GM23338 (cell line): Measurements from ENCODE around the gene DNAJC17. TPM values are rescaled to one million over a fixed set of nuclear protein-coding genes. Genes with fewer than 3 reads are reported as not detected.

Source experiments
- ATAC-seq: fragments of 200-7000 bp; cut with Tn5 transposase; 3 replicates; pipeline ENCODE4 v1.9.1; 2020
- DNase-seq: peaks from one replicate; pipeline ENCODE4 v3.0.0-alpha.2; 2015; ENCODE audit warnings: low spot score
- H2AFZ ChIP-seq: fragments of 200-600 bp; sonication (generic); 2 replicates; pipeline ENCODE4 v1.8.0; 2016; ENCODE audit warnings: antibody characterized with exemption, mild to moderate bottlenecking, moderate library complexity
- H3F3A ChIP-seq: fragments of 200-600 bp; sonication (generic); replicated peaks from 2 replicates; pipeline ENCODE4 v1.8.0; 2017; ENCODE audit warnings: antibody characterized with exemption, mixed run types, low read depth
- H3K27ac ChIP-seq: fragments of 200-600 bp; sonication (generic); 2 replicates; pipeline ENCODE4 v1.6.1; 2016; ENCODE audit warnings: low read depth
- H3K27me3 ChIP-seq: fragments of 200-600 bp; sonication (generic); 2 replicates; pipeline ENCODE4 v1.8.0; 2016; ENCODE audit warnings: mild to moderate bottlenecking, mixed run types, moderate library complexity; ENCODE audit not compliant: insufficient read depth
- H3K36me3 ChIP-seq: fragments of 200-600 bp; sonication (generic); 2 replicates; pipeline ENCODE4 v1.8.0; 2016; ENCODE audit warnings: mild to moderate bottlenecking; ENCODE audit not compliant: insufficient read depth
- H3K4me1 ChIP-seq: fragments of 200-600 bp; sonication (generic); 2 replicates; pipeline ENCODE4 v1.8.0; 2016; ENCODE audit warnings: mild to moderate bottlenecking, moderate library complexity; ENCODE audit not compliant: insufficient read depth
- H3K4me2 ChIP-seq: fragments of 200-600 bp; sonication (generic); 2 replicates; pipeline ENCODE4 v1.7.1; 2017; ENCODE audit warnings: mixed run types
- H3K4me3 ChIP-seq: fragments of 200-600 bp; sonication (generic); 2 replicates; pipeline ENCODE4 v1.6.1; 2016; ENCODE audit warnings: mixed run types
- H3K79me2 ChIP-seq: fragments of 200-600 bp; sonication (generic); replicated peaks from 2 replicates; pipeline ENCODE4 v1.8.0; 2017; ENCODE audit warnings: mild to moderate bottlenecking; ENCODE audit not compliant: insufficient read depth
- H3K9me2 ChIP-seq: fragments of 200-600 bp; sonication (generic); 2 replicates; pipeline ENCODE4 v1.8.0; 2017; ENCODE audit not compliant: insufficient read depth
- H4K20me1 ChIP-seq: fragments of 200-600 bp; sonication (generic); replicated peaks from 2 replicates; pipeline ENCODE4 v1.8.0; 2017; ENCODE audit warnings: mild to moderate bottlenecking; ENCODE audit not compliant: insufficient read depth
- H3K27ac Mint-ChIP-seq: 2 replicates; pipeline ENCODE4 v1.8.0; 2020; ENCODE audit warnings: inconsistent platforms, mild to moderate bottlenecking, moderate library complexity, mixed read lengths
- H3K27me3 Mint-ChIP-seq: 3 replicates; pipeline ENCODE4 v1.8.0; 2022; ENCODE audit warnings: low read depth, mild to moderate bottlenecking, moderate library complexity, mixed read lengths, inconsistent platforms; ENCODE audit not compliant: insufficient read depth, poor library complexity
- H3K36me3 Mint-ChIP-seq: 3 replicates; pipeline ENCODE4 v1.8.0; 2021; ENCODE audit warnings: low read depth, mild to moderate bottlenecking, inconsistent platforms, moderate library complexity, mixed read lengths
- H3K4me1 Mint-ChIP-seq: 3 replicates; pipeline ENCODE4 v1.8.0; 2020; ENCODE audit warnings: mild to moderate bottlenecking, inconsistent platforms, mixed read lengths
- H3K4me3 Mint-ChIP-seq: 3 replicates; pipeline ENCODE4 v1.8.0; 2021; ENCODE audit warnings: moderate library complexity, mild to moderate bottlenecking, inconsistent platforms, mixed read lengths
- H3K9me3 Mint-ChIP-seq: 3 replicates; pipeline ENCODE4 v1.8.0; 2020; ENCODE audit warnings: moderate library complexity, mild to moderate bottlenecking, inconsistent platforms, mixed read lengths
- CREB1 ChIP-seq: fragments of 250-450 bp; sonication (Bioruptor Pico); IDR thresholded peaks from 2 replicates; pipeline ENCODE4 v1.5.0; 2020; ENCODE audit warnings: low read depth, mild to moderate bottlenecking, moderate library complexity
- EZH2 ChIP-seq: fragments of 200-600 bp; sonication (generic); IDR thresholded peaks from one replicate; pipeline ENCODE4 v1.8.0; 2017; ENCODE audit warnings: antibody characterized with exemption, mild to moderate bottlenecking, low read depth; ENCODE audit not compliant: unreplicated experiment
- EZH2phosphoT487 ChIP-seq: fragments of 200-600 bp; sonication (generic); IDR thresholded peaks from one replicate; pipeline ENCODE4 v1.8.1; 2018; ENCODE audit warnings: antibody characterized with exemption; ENCODE audit not compliant: unreplicated experiment
- JUNB ChIP-seq: IDR thresholded peaks from one replicate; pipeline ENCODE4 v1.6.1; 2016; ENCODE audit warnings: antibody characterized with exemption; ENCODE audit not compliant: unreplicated experiment
- NANOG ChIP-seq: IDR thresholded peaks from 2 replicates; pipeline ENCODE4 v1.6.1; 2016; ENCODE audit warnings: antibody characterized with exemption, borderline replicate concordance
- POLR2AphosphoS5 ChIP-seq: IDR thresholded peaks from 2 replicates; pipeline ENCODE4 v1.6.1; 2016; ENCODE audit warnings: antibody characterized with exemption, low read depth
- REST ChIP-seq: IDR thresholded peaks from one replicate; pipeline ENCODE4 v1.6.1; 2018; ENCODE audit warnings: antibody characterized with exemption; ENCODE audit not compliant: unreplicated experiment
- STAT1 ChIP-seq: IDR thresholded peaks from one replicate; pipeline ENCODE4 v1.6.1; 2016; ENCODE audit warnings: antibody characterized with exemption; ENCODE audit not compliant: unreplicated experiment
- ZNF114 ChIP-seq: fragments of 250-450 bp; sonication (Bioruptor Pico); IDR thresholded peaks from 2 replicates; pipeline ENCODE4 v1.5.0; 2020; ENCODE audit warnings: mild to moderate bottlenecking, moderate library complexity
- ZNF331 ChIP-seq: fragments of 250-450 bp; sonication (Bioruptor Pico); IDR thresholded peaks from 2 replicates; pipeline ENCODE4 v1.5.0; 2020; ENCODE audit warnings: low read depth, mild to moderate bottlenecking, moderate library complexity
- ZNF462 ChIP-seq: fragments of 250-450 bp; sonication (Bioruptor Pico); IDR thresholded peaks from 2 replicates; pipeline ENCODE4 v1.5.0; 2020; ENCODE audit warnings: mild to moderate bottlenecking, moderate library complexity
- polyA plus RNA-seq: library from polyadenylated mRNA; unstranded; fragments of >200 nt; fragmentation: Nextera tagmentation; extraction: Ambion mirVana; gene quantifications from 2 replicates; pipeline ENCODE4 v1.2.1, GENCODE V29; 2016
- total RNA-seq: library from RNA; depleted of rRNA; stranded (reverse); fragments of >200 nt; shearing (Covaris generic); gene quantifications from 2 replicates; pipeline ENCODE4 v1.2.3, GENCODE V29; 2014
- TF ChIP-seq, protein P1 (sequence below): IDR thresholded peaks from 2 replicates; pipeline ENCODE4 v1.6.1; 2016; ENCODE audit warnings: antibody characterized with exemption
- TF ChIP-seq, protein P2 (sequence below), 2 experiments: fragments of 200-600 bp in 1 of 2; sonication (generic) in 1 of 2; conservative IDR thresholded peaks; 2 replicates each; pipeline versions ENCODE4 v1.5.1 to v1.6.1; 2016 to 2017; ENCODE audit warnings: antibody characterized with exemption in 2 of 2, low read depth in 2 of 2, mild to moderate bottlenecking in 2 of 2, moderate library complexity in 1 of 2

Gene DNAJC17
- total and polyA plus RNA-seq, 2 experiments from 2014 or later = 23.0 to 77.6 TPM

DNA sequence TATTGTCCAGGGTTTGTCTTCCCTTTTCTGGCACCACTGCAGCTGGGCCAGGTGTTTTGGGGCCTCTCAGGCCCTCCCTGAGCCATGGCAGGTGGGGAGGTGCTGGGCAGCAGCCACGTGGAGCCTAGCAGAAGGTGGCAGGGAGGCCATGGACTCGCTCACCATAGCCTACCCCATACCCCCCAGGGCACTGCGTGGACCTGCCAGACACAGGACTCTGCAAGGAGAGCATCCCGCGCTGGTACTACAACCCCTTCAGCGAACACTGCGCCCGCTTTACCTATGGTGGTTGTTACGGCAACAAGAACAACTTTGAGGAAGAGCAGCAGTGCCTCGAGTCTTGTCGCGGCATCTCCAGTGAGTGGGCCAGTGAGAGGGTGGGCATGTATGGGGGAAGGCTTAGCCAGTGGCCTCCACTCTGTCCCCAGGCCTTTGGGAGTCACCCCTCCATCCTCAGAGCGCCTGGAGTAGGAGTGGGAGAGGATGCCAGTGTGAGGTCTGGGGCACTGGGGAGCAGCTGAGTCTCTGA lies 48.5 kb upstream of the DNAJC17 start:
- H3K9me3 Mint-ChIP-seq = no peaks in the 10 kb centered on the region
- Histone ChIP-seq H3K27ac (no peak overlapping the region), H3K4me3 (no peak overlapping the region), H3K27me3 (no peaks in the 10 kb centered on the region), H3K9me2 (no peaks in the 10 kb centered on the region), H3K4me1 (no peaks in the 10 kb centered on the region; the same call in 1 of the 2 replicates), H3K4me2 (no peak overlapping the region), H2AFZ (no peak overlapping the region), H3K79me2 (peaks cover 20% of the 10 kb centered on the region), H4K20me1 (peaks cover 3% of the 10 kb centered on the region), H3K36me3 (peaks cover 7% of the 10 kb centered on the region), H3F3A (peaks cover 17% of the 10 kb centered on the region)
- H3K27ac Mint-ChIP-seq = no peak overlapping the region
- peaks cover 10% of the 10 kb centered on the region for H3K27me3 Mint-ChIP-seq
- no peak for ATAC-seq
- peaks cover 60% of the 10 kb centered on the region for H3K36me3 Mint-ChIP-seq
- H3K4me3 Mint-ChIP-seq = no peak overlapping the region
- no peak for DNase-seq
- H3K4me1 Mint-ChIP-seq = peaks cover 23% of the 10 kb centered on the region
- TF ChIP-seq REST = no peak
- TF ChIP-seq NANOG = no peak
- TF ChIP-seq ZNF331 (CRISPR knock-in tag) = no peak
- no peak for TF ChIP-seq ZNF114
- TF ChIP-seq, protein P1, sequence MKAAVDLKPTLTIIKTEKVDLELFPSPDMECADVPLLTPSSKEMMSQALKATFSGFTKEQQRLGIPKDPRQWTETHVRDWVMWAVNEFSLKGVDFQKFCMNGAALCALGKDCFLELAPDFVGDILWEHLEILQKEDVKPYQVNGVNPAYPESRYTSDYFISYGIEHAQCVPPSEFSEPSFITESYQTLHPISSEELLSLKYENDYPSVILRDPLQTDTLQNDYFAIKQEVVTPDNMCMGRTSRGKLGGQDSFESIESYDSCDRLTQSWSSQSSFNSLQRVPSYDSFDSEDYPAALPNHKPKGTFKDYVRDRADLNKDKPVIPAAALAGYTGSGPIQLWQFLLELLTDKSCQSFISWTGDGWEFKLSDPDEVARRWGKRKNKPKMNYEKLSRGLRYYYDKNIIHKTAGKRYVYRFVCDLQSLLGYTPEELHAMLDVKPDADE = no peak
- TF ChIP-seq, protein P2, sequence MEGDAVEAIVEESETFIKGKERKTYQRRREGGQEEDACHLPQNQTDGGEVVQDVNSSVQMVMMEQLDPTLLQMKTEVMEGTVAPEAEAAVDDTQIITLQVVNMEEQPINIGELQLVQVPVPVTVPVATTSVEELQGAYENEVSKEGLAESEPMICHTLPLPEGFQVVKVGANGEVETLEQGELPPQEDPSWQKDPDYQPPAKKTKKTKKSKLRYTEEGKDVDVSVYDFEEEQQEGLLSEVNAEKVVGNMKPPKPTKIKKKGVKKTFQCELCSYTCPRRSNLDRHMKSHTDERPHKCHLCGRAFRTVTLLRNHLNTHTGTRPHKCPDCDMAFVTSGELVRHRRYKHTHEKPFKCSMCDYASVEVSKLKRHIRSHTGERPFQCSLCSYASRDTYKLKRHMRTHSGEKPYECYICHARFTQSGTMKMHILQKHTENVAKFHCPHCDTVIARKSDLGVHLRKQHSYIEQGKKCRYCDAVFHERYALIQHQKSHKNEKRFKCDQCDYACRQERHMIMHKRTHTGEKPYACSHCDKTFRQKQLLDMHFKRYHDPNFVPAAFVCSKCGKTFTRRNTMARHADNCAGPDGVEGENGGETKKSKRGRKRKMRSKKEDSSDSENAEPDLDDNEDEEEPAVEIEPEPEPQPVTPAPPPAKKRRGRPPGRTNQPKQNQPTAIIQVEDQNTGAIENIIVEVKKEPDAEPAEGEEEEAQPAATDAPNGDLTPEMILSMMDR (conservative IDR thresholded peaks at IDR 0.05; ENCODE audit: low read depth in 2 of 2) = no peak
- TF ChIP-seq POLR2AphosphoS5 = no peak
- TF ChIP-seq EZH2 = no peak
- no peak for TF ChIP-seq ZNF462 (CRISPR knock-in tag)
- TF ChIP-seq STAT1 = no peak
- TF ChIP-seq JUNB = no peak
- TF ChIP-seq EZH2phosphoT487 = no peak
- TF ChIP-seq CREB1 (CRISPR knock-in tag) = no peak
